Subcutaneous abdominal adipose tissue (tissue), 5 donors: ENCODE measurements around the gene PRRX2.
A peak's percentile ranks its signal among the peaks of the same experiment; 100 is the strongest.

Experiments
- H3K27ac ChIP-seq: one replicate; pipeline ENCODE4 v1.7.0; 2013; ENCODE audit warnings: low read depth, mild to moderate bottlenecking, inconsistent platforms, low read length, moderate library complexity
- H3K27me3 ChIP-seq, 5 donors: one replicate each; pipeline ENCODE4 v1.7.0; 2013; ENCODE audit warnings: low read length in 5 of 5, inconsistent platforms in 1 of 5; ENCODE audit not compliant: control insufficient read depth in 5 of 5, insufficient read depth in 4 of 5
- H3K36me3 ChIP-seq, 5 donors: one replicate each; pipeline ENCODE4 v1.7.0; 2013; ENCODE audit warnings: low read length in 5 of 5; ENCODE audit not compliant: control insufficient read depth in 5 of 5, insufficient read depth in 5 of 5
- H3K4me1 ChIP-seq, 5 donors: one replicate each; pipeline ENCODE4 v1.7.0; 2013; ENCODE audit warnings: low read length in 5 of 5, mild to moderate bottlenecking in 3 of 5, moderate library complexity in 1 of 5; ENCODE audit not compliant: control insufficient read depth in 5 of 5, insufficient read depth in 5 of 5
- H3K4me3 ChIP-seq, 5 donors: one replicate each; pipeline ENCODE4 v1.7.0; 2013; ENCODE audit warnings: low read length in 5 of 5, low read depth in 1 of 5
- H3K9ac ChIP-seq, 5 donors: one replicate each; pipeline ENCODE4 v1.7.0; 2013; ENCODE audit warnings: low read length in 5 of 5, mild to moderate bottlenecking in 4 of 5, moderate library complexity in 3 of 5
- H3K9me3 ChIP-seq, 5 donors: one replicate each; pipeline ENCODE4 v1.7.0; 2013; ENCODE audit warnings: low read length in 5 of 5; ENCODE audit not compliant: control insufficient read depth in 5 of 5
- donor health status: healthy.
- donor health status: healthy.
- donor health status: healthy.
- donor health status: healthy.
- donor health status: healthy.

Gene PRRX2

DNA sequence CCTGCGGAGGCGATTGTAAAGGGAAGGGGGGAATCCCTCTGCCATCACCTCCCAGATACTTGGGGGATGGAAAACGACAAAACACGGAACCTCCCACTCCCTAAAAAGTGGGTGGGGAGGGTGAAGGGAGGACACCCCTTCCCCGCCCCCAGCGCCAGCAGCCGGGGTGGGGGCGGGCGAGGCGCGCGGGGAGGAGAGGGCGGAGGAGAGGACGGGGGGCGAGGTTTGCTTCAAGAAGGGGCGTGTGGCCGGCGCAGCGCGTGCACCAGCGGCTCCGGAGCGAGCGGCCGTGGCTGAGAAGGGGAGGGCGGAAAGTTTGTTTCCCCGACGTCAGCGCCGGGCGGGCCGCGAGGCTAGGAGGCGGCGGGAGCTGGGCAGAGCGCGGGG is at the start of gene PRRX2:
PRRX2 (plus strand) TSS at position 259 of the 387 bp plus-strand sequence. CDS start 221 bp downstream, outside the sequence.
- Histone ChIP-seq H3K27me3 (peaks cover 12 to 21% (median 14%) of the 10 kb centered on the region in 5 donors), H3K9ac (no peak within 1 kb of the TSS), H3K4me1 (peaks cover 0 to 8% (median 5%) of the 10 kb centered on the region in 5 donors), H3K27ac (no peak within 1 kb of the TSS), H3K36me3 (no peaks in the 10 kb centered on the region), H3K9me3 (no peaks in the 10 kb centered on the region), H3K4me3 (peak within 1 kb of the TSS; percentile 21 to 70 (median 52))

DNA sequence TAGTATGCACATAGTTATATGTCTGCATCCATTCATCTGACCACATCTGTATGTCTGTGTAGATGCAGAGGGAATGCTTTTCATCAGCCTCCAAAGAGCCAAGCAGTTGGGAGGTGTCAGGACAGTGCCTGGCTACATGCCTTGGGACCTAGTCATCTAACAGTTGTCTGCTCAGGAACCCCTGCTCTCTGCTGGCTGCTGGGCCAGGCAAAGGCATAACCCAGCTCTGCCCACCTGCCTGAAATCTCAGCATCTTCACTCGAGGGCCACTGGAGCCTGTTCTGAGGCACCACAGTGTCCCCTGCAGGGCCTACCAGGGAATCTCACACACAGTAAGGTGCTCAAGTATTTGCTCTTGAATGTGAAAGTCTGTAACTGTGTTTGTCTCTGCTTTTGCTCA is 48.3 kb upstream of the PRRX2 start:
- Histone ChIP-seq H3K4me1 (peaks cover 0 to 14% (median 11%) of the 10 kb centered on the region in 5 donors), H3K9ac (no peak overlapping the region), H3K4me3 (no peak overlapping the region), H3K27ac (no peak overlapping the region), H3K27me3 (peaks cover 18 to 27% (median 23%) of the 10 kb centered on the region in 5 donors), H3K9me3 (no peaks in the 10 kb centered on the region), H3K36me3 (no peaks in the 10 kb centered on the region)

DNA sequence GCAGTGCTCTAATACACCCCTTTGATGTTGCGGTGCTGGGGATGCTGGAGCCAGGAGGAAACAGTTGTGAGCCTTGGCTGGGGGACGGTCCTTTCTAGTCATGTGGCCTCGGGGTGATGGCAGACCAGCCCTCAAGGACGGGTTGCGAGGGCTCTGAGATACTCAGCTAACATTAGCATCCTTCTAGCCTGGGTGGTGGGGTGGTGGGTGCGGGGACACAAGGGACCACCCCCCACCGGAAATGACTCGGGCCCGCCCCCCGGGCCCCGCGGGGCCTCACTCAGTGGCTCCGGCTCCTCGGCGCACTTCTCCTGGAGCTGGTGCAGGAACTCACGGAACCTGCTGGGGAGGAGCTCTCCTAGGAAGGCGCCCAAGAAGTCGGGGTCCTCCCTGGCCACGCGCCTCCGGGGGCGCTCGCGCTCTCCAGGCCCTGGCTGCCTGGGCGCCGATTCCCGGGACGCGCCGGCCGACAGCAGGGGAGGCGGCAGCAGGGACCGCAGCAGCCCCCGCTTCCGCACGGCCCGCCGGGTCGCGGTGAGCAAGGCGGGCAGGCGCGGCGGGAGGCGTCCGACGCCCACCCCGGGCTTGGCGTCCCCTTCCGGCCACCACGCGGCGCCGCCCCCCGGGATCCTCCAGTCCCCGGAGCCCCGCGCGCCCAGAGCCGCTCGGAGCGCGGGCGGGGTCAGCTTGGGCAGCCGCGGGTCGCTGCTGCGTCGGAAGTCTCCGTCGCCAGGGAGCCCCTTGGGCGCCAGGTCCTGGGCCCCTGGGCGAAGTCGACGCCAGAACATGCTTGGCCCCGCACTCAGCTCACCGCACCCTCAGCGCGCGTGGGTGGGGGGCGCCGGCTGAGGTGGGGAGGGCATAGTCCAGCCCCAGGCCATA is 45.4 kb upstream of the PRRX2 start:
- H3K27ac ChIP-seq: no peak overlapping the region
- peak overlapping the region; percentile 40 to 55 (median 50) for H3K4me3 ChIP-seq
- peaks cover 18 to 25% (median 22%) of the 10 kb centered on the region in 5 donors for H3K27me3 ChIP-seq
- H3K4me1 ChIP-seq: peaks cover 0 to 18% (median 14%) of the 10 kb centered on the region in 5 donors
- H3K9ac ChIP-seq: peak overlapping the region in 1 of 5 donors; percentile 23
- no peaks in the 10 kb centered on the region for H3K9me3 ChIP-seq
- no peaks in the 10 kb centered on the region for H3K36me3 ChIP-seq

DNA sequence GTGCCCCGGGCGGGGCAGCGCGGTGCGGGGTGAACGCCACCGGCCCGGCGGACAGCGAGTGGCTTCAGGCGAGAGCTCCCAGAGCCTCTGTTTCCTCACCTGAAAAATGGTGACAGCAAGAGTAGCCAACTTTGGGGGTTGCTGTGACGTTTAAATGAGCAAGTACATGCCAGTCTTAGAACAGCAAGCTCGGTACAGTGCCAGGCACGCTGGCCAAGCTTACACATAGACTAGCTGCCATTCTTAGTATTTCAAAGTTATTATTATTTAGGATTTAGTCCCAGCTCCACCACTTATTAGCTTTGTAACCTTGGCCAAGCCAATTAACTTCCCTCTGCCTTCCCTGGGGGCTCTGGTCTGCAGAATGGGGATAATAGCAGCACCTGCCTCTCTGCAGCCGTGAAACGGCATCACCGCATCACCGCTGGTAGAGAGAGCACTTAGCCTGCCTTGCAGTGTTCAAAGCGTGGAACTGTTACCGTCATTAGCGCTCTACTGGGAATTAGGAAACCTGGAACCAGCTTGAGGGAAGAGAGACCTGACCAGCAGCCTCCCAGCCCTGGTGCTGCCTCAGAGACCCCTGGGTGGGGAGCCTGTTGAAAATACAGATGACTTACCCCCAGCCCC is 44.7 kb upstream of the PRRX2 start, which contains the start of gene C9orf50:
C9orf50 (minus strand) TSS at position 433 of the 627 bp plus-strand sequence. CDS start 527 bp downstream, outside the sequence.
- Histone ChIP-seq H3K9ac (peak within 1 kb of the TSS in 1 of 5 donors; percentile 23), H3K4me1 (peaks cover 0 to 24% (median 22%) of the 10 kb centered on the region in 5 donors), H3K27ac (no peak within 1 kb of the TSS), H3K27me3 (peaks cover 18 to 25% (median 22%) of the 10 kb centered on the region in 5 donors), H3K9me3 (no peaks in the 10 kb centered on the region), H3K36me3 (no peaks in the 10 kb centered on the region), H3K4me3 (peak within 1 kb of the TSS in 4 of 5 donors; percentile 47 to 55 (median 50))

DNA sequence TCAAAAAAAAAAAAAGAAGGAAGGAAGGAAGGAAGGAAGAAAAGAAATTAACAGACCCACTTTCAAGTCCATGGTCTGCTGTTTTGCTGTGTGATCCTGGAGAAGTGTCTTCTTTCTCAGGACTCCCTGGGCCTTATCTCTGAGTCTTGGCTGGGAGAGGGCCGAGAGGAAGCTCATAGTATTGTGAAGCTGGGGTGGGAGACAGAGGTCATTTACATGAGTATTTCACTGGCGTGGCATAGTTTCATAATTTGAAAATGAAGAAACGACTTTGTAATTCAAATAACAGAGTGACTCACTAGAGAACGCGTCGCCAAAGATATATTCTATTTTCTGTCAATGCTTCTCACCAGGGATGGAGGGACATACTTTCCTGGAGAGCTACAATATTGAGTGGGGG is 42.1 kb upstream of the PRRX2 start:
- Histone ChIP-seq H3K27me3 (peaks cover 18 to 25% (median 22%) of the 10 kb centered on the region in 5 donors), H3K9ac (no peak overlapping the region), H3K4me1 (peaks cover 0 to 47% (median 43%) of the 10 kb centered on the region in 5 donors)

DNA sequence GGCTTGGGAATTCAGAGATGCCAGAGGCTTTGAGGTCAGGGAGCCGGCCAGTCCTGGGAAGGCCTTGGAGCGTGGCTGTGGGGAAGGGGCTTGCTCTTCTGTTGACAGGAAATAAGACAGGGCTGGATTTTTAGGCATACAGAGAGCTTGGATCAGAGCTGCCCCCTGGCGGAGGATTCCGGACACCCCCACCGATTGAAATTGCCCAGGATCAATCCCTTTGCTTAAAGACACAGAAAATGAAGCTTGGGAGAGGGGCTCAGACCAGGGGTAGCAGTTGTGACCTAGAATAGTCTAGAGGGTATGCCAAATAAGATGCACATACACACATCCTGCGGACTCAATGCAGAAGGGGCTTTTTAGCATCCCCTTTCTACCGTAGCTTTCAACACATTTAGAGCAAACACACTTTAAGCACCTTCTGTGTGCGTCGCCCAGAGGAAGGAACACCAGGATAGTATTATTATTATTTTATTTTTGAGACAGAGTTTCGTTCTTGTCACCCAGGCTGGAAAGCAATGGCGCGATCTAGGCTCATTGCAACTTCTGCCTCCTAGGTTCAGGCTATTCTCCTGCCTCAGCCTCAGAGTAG is 41.2 kb upstream of the PRRX2 start:
- Histone ChIP-seq H3K4me1 (peaks cover 0 to 53% (median 51%) of the 10 kb centered on the region in 5 donors), H3K27ac (no peak overlapping the region), H3K36me3 (no peaks in the 10 kb centered on the region), H3K27me3 (peaks cover 14 to 23% (median 18%) of the 10 kb centered on the region in 5 donors), H3K9me3 (no peaks in the 10 kb centered on the region), H3K4me3 (no peak overlapping the region), H3K9ac (no peak overlapping the region)

More for the DNA sequence above, 42.1 kb upstream of the PRRX2 start:
- no peak overlapping the region for H3K4me3 ChIP-seq
- H3K27ac ChIP-seq: no peak overlapping the region
- no peaks in the 10 kb centered on the region for H3K9me3 ChIP-seq
- no peaks in the 10 kb centered on the region for H3K36me3 ChIP-seq

DNA sequence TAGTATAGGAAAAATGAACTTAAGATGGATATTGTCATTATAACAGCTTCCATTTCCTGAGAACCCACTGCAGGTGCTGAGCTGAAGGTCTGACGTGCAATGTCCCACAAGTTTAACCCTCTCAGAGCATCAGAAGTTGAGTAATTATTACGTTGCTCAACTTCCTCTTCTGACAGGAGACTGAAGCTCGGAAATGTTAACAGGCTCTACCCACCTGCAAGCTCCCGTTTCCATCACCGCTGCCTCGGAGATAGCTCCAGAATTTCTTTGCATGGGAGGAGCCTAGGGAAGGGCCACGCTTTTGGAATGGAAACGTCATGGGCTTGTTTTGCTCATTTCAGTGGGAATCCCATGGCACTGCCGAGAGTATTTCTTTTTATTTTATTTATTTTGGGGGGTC is 40.5 kb upstream of the PRRX2 start:
- peak overlapping the region in 1 of 5 donors; percentile 90 for H3K4me3 ChIP-seq
- H3K27ac ChIP-seq: no peak overlapping the region
- no peaks in the 10 kb centered on the region for H3K36me3 ChIP-seq
- H3K4me1 ChIP-seq: peaks cover 0 to 53% (median 47%) of the 10 kb centered on the region in 5 donors
- H3K9ac ChIP-seq: no peak overlapping the region
- peaks cover 8 to 16% (median 12%) of the 10 kb centered on the region in 5 donors for H3K27me3 ChIP-seq
- no peaks in the 10 kb centered on the region for H3K9me3 ChIP-seq

DNA sequence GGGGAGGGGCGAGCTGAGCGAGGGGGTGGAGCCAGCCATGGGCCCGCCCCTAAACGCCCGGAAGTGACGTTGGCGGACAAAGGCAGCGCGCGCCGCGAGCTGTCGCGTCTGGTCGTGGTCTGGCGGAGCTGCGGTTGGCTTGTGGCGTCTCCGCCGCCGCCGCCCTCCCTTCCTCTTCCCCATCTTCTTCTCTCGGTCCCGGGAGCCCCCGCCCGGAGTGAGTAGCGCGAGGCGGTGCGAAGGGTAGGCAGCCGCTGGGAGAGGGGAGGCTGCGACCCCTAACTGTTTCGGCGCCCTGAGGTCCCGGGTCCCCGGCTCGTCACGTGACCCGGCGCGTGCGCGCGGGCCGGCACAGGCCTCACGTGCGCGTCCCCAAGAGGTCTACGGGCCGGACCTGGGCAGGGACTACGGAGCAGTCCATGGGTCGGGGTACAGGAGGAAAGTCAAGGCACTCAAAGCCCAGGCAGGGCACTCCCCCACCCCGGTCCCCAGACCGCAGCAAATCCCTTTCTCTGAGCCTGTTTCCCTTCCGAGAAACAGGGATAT is 39.3 kb upstream of the PRRX2 start, which contains the start of gene NTMT1:
NTMT1 (plus strand) TSS at position 85 of the 546 bp plus-strand sequence. CDS start 6,541 bp downstream, outside the sequence.
- Histone ChIP-seq H3K9me3 (no peaks in the 10 kb centered on the region), H3K27ac (peak within 1 kb of the TSS; percentile 87), H3K4me1 (peaks cover 0 to 54% (median 44%) of the 10 kb centered on the region in 5 donors), H3K9ac (peak within 1 kb of the TSS; percentile 71 to 94 (median 80)), H3K36me3 (peaks cover 0 to under 1% (median 0%) of the 10 kb centered on the region in 5 donors), H3K27me3 (peaks cover under 1 to 5% (median 2%) of the 10 kb centered on the region in 5 donors), H3K4me3 (peak within 1 kb of the TSS; percentile 70 to 90 (median 88))

DNA sequence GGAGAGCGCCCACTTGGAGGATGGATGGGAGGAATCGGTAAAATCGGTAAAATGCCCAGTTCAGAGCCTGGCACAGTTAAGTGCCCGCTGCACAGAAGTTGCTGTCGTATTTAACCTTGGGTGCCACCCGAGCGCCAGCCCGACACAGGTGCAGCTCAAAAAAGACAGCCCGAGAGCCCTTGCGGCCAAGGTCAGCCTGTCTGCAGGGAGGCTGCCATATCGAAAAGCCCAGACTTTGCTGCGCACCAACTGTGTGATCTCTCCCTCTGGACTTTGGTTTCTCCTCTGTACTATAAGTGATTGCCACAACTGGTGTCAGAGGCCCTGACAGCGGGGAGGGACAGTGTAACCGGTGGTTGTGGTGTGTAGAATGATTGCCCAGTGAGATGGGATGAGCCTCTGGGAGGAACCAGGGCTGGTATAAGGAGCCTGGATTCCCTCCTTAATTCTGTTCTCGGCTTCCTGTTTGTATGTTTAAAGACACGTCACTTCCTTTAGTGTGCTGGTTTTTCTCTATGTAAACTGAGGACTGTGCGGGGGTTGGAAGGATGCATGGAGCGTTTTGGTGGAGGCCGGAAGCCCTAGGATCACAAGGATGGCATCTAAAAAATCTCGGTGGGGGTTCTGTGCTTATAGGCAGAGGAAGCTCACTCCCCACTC is 38.7 kb upstream of the PRRX2 start:
- H3K27me3 ChIP-seq: peaks cover 0 to 1% (median 0%) of the 10 kb centered on the region in 5 donors
- H3K4me3 ChIP-seq: peak overlapping the region; percentile 70 to 90 (median 88)
- H3K9ac ChIP-seq: peak overlapping the region; percentile 71 to 94 (median 80)
- H3K27ac ChIP-seq: peak overlapping the region; percentile 87
- peaks cover 0 to 6% (median 0%) of the 10 kb centered on the region in 5 donors for H3K36me3 ChIP-seq
- H3K4me1 ChIP-seq: peaks cover 0 to 54% (median 47%) of the 10 kb centered on the region in 5 donors
- no peaks in the 10 kb centered on the region for H3K9me3 ChIP-seq
